ENCODE results near the gene CA9. TPM values are rescaled to one million over a fixed set of nuclear protein-coding genes. Genes with fewer than 3 reads are reported as not detected.

The CA9 gene
- total and polyA plus RNA-seq, 9 of the 15 experiments (the other 6 are each of a cell fraction or from before 2014, with no cell fraction given), result 0.15 to 10.6 (median 0.60) TPM; not detected in 4

DNA sequence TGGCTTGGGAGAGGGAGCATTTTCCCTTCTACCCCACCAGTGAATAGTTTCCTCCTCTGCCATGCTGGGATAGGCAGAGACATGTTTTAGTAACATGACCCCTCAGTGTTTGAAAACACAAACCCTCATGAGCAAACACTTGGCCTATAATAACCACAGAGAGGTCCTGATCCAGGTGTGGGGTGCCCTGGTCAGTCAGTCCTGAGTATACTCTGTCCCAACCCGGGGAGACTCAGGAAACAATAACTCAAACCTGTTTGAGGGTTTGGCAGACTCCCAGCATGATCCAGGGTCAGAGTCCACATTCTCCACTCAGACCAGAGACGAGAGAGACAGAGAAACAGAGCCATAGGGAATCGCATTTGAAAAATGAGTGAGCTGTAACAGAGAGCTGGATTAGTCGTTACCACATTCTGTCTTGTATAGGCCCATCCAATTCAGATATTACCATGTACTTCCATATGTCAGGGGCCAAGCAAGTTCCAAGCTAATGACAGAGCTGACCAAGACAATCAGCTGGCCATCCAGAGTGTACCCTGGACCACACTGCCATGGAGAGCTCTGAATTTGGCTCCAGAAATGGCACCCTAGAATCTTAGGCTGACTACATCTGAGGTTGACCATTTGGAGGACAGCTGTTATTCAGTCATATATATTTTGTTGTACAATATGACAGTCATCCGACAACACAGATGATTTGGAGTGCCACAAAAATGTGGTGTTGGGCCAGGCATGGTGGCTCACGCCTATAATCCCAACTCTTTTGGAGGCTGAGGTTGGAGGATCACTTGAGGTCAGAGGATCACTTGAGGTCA lies 4.2 kb upstream of the CA9 start:
- H3K9me3 ChIP-seq (replicated peaks; ENCODE audit: control insufficient read depth, insufficient read depth, low read depth, low read length), result no peaks in the 10 kb centered on the region
- POLR2A ChIA-PET, result interaction anchor here (0.5 to 1.2 kb wide), 3 partner anchors 10 to 21 kb away, joined by 3 to 10 read pairs (median 3); partner anchors contain the start of gene TPM2
- TF ChIP-seq PTTG1 (tag; IDR thresholded peaks at IDR 0.05; ENCODE audit: low read depth) (no peak), ZNF174 (CRISPR knock-in tag; IDR thresholded peaks at IDR 0.05) (no peak), ZKSCAN3 (CRISPR knock-in tag; IDR thresholded peaks at IDR 0.05) (no peak), SMARCA4 (IDR thresholded peaks at IDR 0.05) (no peak), CAMTA2 (CRISPR knock-in tag; conservative IDR thresholded peaks at IDR 0.05) (no peak), SRF (CRISPR knock-in tag; IDR thresholded peaks at IDR 0.05) (no peak), SNIP1 (IDR thresholded peaks at IDR 0.05; ENCODE audit: low read depth) (no peak), ZBTB17 (CRISPR knock-in tag; IDR thresholded peaks at IDR 0.05) (no peak), CBX8 (IDR thresholded peaks at IDR 0.05; ENCODE audit: borderline replicate concordance, extremely low read depth, low read depth, low read length, poor library complexity, severe bottlenecking) (no peak), NFATC3 (IDR thresholded peaks at IDR 0.05) (no peak), ZNF316 (IDR thresholded peaks at IDR 0.05) (no peak), MCM2 (IDR thresholded peaks at IDR 0.05; ENCODE audit: low read depth) (no peak), SAFB2 (IDR thresholded peaks at IDR 0.05; ENCODE audit: borderline replicate concordance, low read depth, low read length, severe bottlenecking) (no peak)
- TF ChIP-seq, protein P1, sequence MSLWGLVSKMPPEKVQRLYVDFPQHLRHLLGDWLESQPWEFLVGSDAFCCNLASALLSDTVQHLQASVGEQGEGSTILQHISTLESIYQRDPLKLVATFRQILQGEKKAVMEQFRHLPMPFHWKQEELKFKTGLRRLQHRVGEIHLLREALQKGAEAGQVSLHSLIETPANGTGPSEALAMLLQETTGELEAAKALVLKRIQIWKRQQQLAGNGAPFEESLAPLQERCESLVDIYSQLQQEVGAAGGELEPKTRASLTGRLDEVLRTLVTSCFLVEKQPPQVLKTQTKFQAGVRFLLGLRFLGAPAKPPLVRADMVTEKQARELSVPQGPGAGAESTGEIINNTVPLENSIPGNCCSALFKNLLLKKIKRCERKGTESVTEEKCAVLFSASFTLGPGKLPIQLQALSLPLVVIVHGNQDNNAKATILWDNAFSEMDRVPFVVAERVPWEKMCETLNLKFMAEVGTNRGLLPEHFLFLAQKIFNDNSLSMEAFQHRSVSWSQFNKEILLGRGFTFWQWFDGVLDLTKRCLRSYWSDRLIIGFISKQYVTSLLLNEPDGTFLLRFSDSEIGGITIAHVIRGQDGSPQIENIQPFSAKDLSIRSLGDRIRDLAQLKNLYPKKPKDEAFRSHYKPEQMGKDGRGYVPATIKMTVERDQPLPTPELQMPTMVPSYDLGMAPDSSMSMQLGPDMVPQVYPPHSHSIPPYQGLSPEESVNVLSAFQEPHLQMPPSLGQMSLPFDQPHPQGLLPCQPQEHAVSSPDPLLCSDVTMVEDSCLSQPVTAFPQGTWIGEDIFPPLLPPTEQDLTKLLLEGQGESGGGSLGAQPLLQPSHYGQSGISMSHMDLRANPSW (CRISPR knock-in tag; IDR thresholded peaks at IDR 0.05), result no peak
- TF ChIP-seq, protein P2, sequence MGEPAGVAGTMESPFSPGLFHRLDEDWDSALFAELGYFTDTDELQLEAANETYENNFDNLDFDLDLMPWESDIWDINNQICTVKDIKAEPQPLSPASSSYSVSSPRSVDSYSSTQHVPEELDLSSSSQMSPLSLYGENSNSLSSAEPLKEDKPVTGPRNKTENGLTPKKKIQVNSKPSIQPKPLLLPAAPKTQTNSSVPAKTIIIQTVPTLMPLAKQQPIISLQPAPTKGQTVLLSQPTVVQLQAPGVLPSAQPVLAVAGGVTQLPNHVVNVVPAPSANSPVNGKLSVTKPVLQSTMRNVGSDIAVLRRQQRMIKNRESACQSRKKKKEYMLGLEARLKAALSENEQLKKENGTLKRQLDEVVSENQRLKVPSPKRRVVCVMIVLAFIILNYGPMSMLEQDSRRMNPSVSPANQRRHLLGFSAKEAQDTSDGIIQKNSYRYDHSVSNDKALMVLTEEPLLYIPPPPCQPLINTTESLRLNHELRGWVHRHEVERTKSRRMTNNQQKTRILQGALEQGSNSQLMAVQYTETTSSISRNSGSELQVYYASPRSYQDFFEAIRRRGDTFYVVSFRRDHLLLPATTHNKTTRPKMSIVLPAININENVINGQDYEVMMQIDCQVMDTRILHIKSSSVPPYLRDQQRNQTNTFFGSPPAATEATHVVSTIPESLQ (CRISPR knock-in tag; IDR thresholded peaks at IDR 0.05), result no peak
- TF ChIP-seq, protein P3, sequence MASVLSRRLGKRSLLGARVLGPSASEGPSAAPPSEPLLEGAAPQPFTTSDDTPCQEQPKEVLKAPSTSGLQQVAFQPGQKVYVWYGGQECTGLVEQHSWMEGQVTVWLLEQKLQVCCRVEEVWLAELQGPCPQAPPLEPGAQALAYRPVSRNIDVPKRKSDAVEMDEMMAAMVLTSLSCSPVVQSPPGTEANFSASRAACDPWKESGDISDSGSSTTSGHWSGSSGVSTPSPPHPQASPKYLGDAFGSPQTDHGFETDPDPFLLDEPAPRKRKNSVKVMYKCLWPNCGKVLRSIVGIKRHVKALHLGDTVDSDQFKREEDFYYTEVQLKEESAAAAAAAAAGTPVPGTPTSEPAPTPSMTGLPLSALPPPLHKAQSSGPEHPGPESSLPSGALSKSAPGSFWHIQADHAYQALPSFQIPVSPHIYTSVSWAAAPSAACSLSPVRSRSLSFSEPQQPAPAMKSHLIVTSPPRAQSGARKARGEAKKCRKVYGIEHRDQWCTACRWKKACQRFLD (CRISPR knock-in tag; IDR thresholded peaks at IDR 0.05), result no peak

More for the DNA sequence above, 4.2 kb upstream of the CA9 start:
- Histone ChIP-seq H3K4me1 (replicated peaks in 1 of 2; ENCODE audit: control insufficient read depth in 2 of 2, insufficient read depth in 2 of 2, low read length in 2 of 2) (peaks cover under 1 to 15% of the 10 kb centered on the region in 2 experiments; a peak in 3 of 5 replicates), H3K27me3 (ENCODE audit: control insufficient read depth in 2 of 2, insufficient read depth in 2 of 2, low read length in 2 of 2) (no peaks in the 10 kb centered on the region), H3K4me2 (ENCODE audit: insufficient read depth, low read length) (no peak overlapping the region), H3K27ac (ENCODE audit: extremely low read depth, low read depth, low read length) (no peak overlapping the region), H3K79me2 (ENCODE audit: control insufficient read depth, insufficient read depth, low read length) (peaks cover 4% of the 10 kb centered on the region), H3K9ac (ENCODE audit: insufficient read depth in 1 of 2, low read depth in 2 of 2, low read length in 2 of 2) (no peak overlapping the region; a peak in 1 of 4 replicates), H4K20me1 (replicated peaks; ENCODE audit: control insufficient read depth, insufficient read depth, low read length) (no peaks in the 10 kb centered on the region), H3K4me3 (no peak overlapping the region), H3K9me1 (ENCODE audit: control insufficient read depth, insufficient read depth, low read length) (no peaks in the 10 kb centered on the region), H3K36me3 (ENCODE audit: control insufficient read depth, insufficient read depth, low read length) (no peaks in the 10 kb centered on the region), H2AFZ (ENCODE audit: low read depth, low read length) (peak overlapping the region; percentile 63)
- CTCF ChIA-PET (ENCODE audit: low intra/inter-chr PET ratio), result no interaction called here
- in situ Hi-C loops (cut with MboI) (no loop called here), intact Hi-C loops (cut with micrococcal nuclease) (loop anchor here (10.0 kb wide), 1 partner anchor 145 kb away; the partner anchor contains the start of genes HINT2 and SPAG8)
- 44% methylated on average over 5 of the region's 6 CpGs for WGBS (ENCODE audit: insufficient coverage, low coverage, missing lambda C conversion rate)
- BruUV-seq (replicated peaks), result no TSS peak
- ATAC-seq (no peak), DNase-seq (ENCODE audit: extremely low read depth in 1 of 4, low spot score in 3 of 4) (no peak), FAIRE-seq (no peak)

All from K562 (cell line).